ENCODE measurements around the gene MUC2.

Gene MUC2

DNA sequence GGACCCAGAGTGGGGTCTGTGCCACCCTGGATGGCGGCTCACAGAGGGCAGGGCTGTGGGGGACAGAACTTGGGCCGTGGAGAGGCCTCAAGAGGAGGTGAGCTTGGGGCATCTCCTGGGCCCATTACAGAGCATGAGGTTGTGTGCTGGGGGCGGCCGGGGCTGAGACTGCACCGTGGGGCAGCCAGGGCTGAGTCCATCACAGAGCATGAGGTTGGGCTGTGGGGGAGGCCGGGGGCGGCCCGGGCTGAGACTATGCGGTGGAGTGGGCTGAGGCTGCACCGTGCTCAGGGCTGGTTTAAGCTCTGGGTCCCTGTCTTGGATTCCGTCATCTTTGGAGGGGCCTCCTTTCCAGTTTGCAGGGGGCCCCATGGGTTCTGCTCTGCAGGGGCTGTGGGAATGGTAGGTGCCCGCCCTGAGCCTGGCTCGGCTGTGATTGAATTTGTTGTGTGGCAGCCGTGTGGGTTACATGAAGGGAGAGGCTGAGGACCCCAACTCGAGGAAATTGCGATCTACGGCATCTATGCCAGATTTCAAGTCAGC, 45.0 kb downstream of the MUC2 start:
- H3K27me3 Mint-ChIP-seq: peaks cover 55% of the 10 kb centered on the region
- no peak overlapping the region for H3K27ac Mint-ChIP-seq
- peaks cover 6% of the 10 kb centered on the region for H3K9me3 Mint-ChIP-seq
- ATAC-seq: no peak
- peaks cover 3% of the 10 kb centered on the region for H3K4me1 Mint-ChIP-seq
- peaks cover 7% of the 10 kb centered on the region for H3K36me3 Mint-ChIP-seq
- H3K4me3 Mint-ChIP-seq: no peak overlapping the region

DNA sequence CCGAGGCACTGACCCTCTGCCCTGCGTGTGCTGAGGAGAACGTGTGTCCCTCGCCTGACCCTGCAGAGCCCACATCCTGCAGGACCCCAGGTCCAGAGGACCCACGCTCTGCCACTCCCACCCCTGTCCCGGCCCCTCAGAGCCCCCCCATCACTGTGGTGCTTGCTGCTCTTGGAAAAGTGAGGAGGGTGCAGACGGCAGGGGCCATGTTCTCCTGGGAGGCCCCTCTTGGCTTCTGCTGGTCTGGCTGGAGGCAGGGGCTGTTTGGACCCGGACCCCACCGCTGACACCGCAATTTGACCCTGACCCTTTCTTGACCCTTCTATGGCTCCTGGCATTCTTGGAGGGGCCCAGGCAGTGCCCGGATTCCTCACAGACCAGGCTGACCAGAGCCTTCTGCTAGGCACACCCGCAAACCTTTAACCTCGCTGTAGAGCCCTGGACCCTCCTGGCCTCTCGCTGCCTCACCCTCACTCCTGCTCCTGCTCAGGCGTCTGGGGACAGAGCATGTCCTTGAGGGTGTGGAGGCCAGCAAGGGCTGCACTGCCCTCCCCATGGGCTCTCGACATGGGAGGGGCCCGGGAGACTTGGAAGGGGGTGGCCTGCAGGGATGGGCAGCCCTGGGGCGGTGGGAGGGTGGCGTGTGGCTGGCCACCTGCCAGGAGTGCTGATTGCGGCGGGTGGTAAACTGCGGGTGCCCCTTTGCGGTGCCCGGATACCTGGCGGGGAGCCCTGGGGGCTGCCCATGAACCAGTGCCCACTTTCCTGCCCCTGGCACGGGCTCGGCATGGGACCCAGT, 46.1 kb downstream of the MUC2 start:
- H3K4me3 Mint-ChIP-seq: no peak overlapping the region
- H3K27me3 Mint-ChIP-seq: peaks cover 64% of the 10 kb centered on the region
- peaks cover 16% of the 10 kb centered on the region for H3K9me3 Mint-ChIP-seq
- peaks cover 14% of the 10 kb centered on the region for H3K36me3 Mint-ChIP-seq
- H3K27ac Mint-ChIP-seq: no peak overlapping the region
- H3K4me1 Mint-ChIP-seq: no peaks in the 10 kb centered on the region
- ATAC-seq: no peak

DNA sequence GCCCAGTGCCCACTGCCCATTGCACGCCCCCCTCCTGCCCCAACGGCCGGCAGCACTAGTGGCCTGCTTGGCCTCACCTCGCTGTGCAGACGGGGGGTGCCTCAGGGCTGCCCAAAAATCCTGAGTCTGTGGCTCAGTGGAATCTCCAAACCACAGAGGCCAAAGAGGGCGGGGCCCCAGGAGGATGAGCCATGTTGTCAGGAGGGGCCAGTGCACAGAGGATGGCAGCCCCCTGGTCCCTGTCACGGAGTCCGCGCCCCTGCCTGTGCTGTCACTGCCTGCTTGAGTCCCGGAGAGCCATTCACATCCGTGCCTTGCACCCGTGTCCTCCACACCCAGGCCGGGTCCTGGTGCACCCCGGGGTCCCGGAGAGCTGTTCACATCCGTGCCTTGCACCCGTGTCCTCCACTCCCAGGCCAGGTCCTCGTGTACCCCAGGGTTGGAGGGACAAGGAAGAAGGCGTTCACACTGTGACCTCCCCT, 46.7 kb downstream of the MUC2 start:
- Mint-ChIP-seq H3K9me3 (peaks cover 16% of the 10 kb centered on the region), H3K27me3 (peaks cover 62% of the 10 kb centered on the region), H3K36me3 (peaks cover 14% of the 10 kb centered on the region), H3K4me1 (no peaks in the 10 kb centered on the region), H3K27ac (no peak overlapping the region), H3K4me3 (no peak overlapping the region)
- ATAC-seq: no peak

DNA sequence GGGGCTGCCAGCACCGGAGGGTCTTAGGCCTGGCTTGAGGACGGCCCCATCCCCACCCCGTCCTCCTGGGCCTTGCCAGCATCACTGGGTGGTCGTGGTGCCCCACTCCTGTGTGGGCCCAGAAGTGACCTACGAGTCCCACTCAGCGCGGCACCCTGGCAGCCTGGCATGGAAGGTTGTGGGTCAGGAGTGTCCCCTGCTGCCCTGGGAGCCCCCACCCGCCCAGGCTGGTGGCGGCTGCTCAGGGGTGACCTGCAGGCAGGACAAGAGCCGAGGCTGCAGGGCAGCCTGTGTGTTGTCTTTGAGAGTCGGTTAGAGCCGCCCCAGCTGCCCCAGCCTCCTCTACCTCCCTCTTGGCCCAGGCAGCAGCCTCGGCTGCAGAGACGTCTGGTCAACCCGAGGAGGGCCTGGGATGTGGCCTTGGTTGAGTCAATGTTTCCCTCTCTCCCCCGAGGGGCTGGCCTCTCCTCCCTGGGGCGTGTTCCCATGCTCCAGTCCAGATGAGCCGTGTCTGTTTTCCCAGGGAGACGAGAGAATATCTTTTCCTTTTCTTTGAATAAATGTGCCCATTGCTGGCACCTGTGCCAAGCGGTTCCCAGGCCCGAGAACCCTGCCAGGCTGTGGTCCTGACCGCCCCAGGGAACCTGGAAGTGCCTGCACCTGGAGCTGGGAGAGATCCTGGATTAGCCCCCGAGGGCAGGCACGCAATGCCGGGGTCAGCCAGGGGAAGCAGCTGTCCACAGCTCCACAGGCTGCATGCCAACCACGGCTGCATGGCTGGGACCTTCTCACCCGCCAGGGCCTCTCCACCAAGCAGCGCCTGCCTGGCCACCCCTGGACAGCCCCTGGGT, 47.4 kb downstream of the MUC2 start:
- no peak overlapping the region for H3K27ac Mint-ChIP-seq
- no peaks in the 10 kb centered on the region for H3K4me1 Mint-ChIP-seq
- H3K36me3 Mint-ChIP-seq: peaks cover 14% of the 10 kb centered on the region
- peaks cover 55% of the 10 kb centered on the region for H3K27me3 Mint-ChIP-seq
- H3K9me3 Mint-ChIP-seq: peaks cover 16% of the 10 kb centered on the region
- ATAC-seq: no peak
- no peak overlapping the region for H3K4me3 Mint-ChIP-seq

DNA sequence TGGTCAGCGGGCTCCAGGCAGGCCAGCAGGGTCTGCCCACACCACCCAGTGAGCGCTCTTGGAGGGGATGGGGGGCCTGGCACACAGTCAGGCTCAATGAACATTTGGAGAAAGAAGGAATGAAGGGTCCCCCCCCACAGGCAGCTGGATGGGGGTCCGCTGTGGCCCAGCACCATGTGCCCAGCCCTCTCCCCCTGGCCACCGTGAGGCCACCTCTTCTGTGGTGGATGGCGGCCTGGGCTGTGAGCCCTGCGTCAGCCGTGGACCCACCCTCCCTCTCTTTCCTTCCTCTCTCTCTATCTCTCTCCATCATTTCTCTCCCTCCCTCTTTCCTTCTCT, 48.0 kb downstream of the MUC2 start:
- no peaks in the 10 kb centered on the region for H3K4me1 Mint-ChIP-seq
- no peak overlapping the region for H3K27ac Mint-ChIP-seq
- no peak overlapping the region for H3K4me3 Mint-ChIP-seq
- no peak for ATAC-seq
- H3K36me3 Mint-ChIP-seq: peaks cover 14% of the 10 kb centered on the region
- H3K27me3 Mint-ChIP-seq: peaks cover 55% of the 10 kb centered on the region
- H3K9me3 Mint-ChIP-seq: peaks cover 16% of the 10 kb centered on the region

DNA sequence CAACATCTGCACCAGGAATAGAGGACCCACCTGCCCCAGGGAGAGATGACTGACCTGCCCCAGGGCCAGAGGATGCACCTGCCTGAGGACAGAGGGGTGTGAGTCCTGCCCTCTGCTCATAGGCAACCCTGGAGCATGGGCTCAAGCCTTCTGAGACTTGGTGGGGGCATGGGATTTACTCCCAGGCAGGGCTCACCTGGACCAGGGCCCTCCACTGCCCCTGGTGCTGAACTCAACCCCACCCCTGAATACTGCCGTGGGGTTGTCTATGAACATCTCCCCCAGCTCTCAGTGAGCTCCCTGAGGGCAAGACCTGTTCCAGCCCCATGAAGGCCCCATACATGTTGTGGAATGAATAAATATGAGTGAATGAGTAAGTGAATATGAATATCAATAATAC, 49.3 kb downstream of the MUC2 start:
- Mint-ChIP-seq H3K9me3 (peaks cover 16% of the 10 kb centered on the region), H3K36me3 (peaks cover 14% of the 10 kb centered on the region), H3K4me3 (no peak overlapping the region), H3K27me3 (peaks cover 50% of the 10 kb centered on the region), H3K4me1 (no peaks in the 10 kb centered on the region), H3K27ac (no peak overlapping the region)
- no peak for ATAC-seq
